NCI-H510A treated with DMSO at 0.1 percent for 48 hours (cell line): ENCODE results near the gene WIZ.
"Not testable (repeated sequence)": the region's sequence is repeated elsewhere in the genome, so short reads cannot be mapped to it uniquely, and the experiment has no call there.

Experiments used
- DNase-seq: peaks from one replicate; lab custom pipeline; 2025; lab: John Stamatoyannopoulos, UW

The WIZ gene, protein sequence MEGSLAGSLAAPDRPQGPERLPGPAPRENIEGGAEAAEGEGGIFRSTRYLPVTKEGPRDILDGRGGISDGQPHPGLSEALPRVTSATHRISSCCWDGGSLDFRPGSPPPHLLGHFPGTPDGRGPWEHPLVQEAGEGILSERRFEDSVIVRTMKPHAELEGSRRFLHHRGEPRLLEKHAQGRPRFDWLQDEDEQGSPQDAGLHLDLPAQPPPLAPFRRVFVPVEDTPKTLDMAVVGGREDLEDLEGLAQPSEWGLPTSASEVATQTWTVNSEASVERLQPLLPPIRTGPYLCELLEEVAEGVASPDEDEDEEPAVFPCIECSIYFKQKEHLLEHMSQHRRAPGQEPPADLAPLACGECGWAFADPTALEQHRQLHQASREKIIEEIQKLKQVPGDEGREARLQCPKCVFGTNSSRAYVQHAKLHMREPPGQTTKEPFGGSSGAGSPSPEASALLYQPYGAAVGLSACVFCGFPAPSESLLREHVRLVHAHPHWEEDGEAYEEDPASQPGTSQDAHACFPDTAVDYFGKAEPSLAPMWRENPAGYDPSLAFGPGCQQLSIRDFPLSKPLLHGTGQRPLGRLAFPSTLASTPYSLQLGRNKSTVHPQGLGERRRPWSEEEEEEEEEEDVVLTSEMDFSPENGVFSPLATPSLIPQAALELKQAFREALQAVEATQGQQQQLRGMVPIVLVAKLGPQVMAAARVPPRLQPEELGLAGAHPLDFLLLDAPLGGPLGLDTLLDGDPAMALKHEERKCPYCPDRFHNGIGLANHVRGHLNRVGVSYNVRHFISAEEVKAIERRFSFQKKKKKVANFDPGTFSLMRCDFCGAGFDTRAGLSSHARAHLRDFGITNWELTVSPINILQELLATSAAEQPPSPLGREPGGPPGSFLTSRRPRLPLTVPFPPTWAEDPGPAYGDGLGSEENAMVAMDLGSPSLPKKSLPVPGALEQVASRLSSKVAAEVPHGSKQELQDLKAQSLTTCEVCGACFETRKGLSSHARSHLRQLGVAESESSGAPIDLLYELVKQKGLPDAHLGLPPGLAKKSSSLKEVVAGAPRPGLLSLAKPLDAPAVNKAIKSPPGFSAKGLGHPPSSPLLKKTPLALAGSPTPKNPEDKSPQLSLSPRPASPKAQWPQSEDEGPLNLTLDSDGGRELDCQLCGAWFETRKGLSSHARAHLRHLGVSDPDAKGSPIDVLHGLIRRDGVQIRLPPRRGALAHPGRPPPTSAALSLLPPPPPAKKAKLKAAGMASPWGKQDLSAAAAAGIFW (N-terminal part only)

DNA sequence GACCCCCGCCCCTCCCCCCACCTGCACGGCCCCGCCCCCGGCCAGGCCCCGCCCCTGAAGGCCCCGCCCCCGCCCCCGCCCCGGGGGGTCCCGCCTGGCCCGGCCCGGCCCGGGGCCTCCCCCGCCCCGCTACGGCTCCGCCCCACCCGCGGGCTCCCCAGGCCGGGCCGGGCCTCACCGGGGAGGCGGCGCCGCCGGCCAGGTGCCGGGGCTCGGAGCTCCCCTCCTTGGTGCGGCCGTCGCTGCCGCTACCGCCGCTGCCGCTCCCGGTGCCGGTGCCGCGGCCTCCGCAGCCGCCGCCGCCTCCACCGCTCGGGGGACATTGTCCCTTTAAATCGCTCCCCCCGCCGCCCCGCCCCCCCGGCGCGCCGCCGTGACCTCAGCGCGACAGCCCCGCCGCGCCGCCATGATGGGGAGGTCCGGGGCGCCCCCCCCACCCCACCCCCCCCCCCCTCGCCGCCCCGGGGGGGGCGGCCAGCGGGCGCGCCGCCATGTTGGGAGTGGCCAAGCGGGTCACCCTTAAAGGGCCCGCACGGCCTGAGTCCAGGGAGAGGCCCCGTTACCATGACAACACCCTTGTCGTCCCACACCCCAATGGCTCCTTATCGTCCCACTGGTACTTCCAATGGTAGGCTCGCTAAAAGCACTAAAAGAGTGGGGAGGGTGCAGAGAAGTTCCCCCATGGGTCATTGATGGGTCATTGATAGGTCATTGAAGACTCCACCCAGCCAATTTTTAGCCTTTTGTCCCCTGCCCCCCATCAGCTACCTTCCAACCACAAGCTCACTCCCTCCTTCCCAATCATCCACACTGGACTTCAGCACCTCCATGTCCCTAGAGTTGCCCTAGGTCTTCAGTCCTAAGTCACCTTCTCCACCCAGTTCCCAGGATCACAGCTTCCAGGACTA, at the start of gene WIZ:
WIZ (minus strand) TSS at position 337 of the 908 bp plus-strand sequence. CDS start 1,649 bp downstream, outside the sequence.
- peak; percentile 52 for DNase-seq

DNA sequence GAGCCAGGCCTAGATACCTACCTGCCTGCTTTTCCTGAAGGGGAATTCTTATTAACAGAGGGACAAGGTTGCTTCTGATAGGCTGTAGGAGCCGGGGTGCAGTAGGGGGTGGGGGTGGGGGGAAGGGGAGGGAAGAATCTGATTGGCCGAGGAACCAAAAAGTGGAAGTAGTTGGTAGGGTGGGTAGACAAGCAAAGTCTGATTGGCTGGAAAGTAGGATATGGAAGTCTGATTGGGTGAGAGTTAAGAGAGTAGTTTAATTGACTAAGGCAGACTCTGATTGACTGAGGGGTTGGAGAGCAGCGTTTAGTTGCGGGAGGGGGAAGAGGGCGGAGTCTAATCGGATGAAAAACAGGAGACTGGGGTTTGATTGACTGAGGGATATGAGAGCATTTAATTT, 49.2 kb upstream of the WIZ start:
- no peak for DNase-seq

GRCh38 chr19:15498156-15498858, 48.6 kb upstream of the WIZ start:
- DNase-seq, result no peak

DNA sequence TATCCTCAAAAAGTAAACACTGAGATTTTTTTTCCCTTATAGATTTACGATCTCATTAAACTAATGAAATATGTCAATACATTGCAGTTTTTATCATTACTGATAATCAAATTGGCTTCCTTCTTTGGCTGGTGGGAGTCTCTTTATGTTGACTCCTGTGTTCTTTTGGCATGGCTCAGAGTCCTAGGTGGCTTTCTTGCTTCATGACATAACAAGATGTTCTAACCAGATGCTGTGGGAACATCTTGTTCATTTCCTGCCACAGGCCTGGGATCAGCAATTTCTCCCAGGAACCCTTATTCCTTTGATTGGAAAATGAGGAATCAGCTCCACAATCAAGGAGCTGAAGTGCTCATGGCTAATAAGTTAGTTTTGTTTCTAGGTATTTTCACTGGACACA, 45.4 kb upstream of the WIZ start:
- DNase-seq, result no peak

GRCh38 chr19:15488489-15489226, 38.9 kb upstream of the WIZ start:
- DNase-seq, result no peak

DNA sequence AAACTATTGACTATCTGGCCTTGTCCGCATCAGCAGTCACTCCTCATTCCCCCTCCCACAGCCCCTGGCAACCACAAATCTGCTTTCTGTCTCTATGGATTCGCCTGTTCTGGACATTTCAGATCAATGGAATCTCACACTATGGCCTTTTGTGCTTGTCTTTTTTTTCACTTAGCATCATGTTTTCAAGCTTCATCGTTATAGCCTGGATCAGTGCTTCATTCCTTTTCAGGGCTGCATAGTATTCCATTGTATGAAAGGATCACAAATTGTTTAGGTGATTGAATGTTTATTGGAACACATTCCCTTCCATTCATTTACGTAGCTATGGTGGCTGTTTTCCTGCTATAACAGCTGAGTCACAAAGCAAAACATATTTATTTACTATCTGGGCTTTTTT, 37.3 kb upstream of the WIZ start:
- DNase-seq, result no peak

DNA sequence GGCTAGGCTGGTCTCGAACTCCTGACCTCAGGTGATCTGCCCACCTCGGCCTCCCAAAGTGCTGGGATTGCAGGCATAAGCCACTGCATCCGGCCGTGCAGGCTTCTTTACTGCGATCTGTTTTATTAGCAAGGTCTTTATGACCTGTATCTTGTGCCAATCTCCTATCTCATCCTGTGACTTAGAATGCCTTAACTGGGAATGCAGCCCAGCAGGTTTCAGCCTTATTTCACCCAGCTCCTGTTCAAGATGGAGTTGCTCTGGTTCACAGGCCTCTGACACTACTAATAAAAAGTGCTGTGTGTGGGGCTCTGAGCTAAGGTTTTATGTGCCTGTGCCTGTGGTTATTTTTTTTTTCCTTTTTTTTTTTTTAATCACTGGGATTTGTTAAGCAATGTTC, 36.0 kb upstream of the WIZ start:
- DNase-seq, result not testable (repeated sequence)

DNA sequence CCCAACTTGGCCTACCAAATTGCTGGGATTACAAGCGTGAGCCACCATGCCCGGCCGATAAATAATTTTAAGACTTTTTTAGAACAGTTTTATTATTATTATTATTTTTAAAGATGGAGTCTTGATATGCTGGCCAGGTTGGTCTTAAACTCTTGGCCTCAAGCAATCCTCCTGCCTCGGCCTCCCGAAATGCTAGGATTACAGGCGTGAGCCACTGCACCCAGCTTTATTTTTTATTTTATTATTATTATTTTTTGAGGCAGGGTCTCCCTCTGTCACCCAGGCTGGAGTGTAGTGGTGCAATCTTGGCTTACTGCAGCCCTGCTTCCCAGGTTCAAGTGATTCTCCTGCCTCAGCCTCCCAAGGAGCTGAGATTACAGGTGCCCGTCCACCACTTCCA, 31.2 kb upstream of the WIZ start:
- not testable (repeated sequence) for DNase-seq

- DNase-seq, result no peak
These were observed 29.9 kb upstream of the WIZ start, which contains the start of gene PGLYRP2 for GRCh38 chr19:15479391-15480345. PGLYRP2 (minus strand) TSS chr19:15479501; CDS start chr19:15479371, 130 bp downstream.

- DNase-seq, result no peak
These were observed 26.6 kb upstream of the WIZ start for GRCh38 chr19:15476325-15476724.

- DNase-seq, result no peak
These were observed 25.9 kb upstream of the WIZ start for GRCh38 chr19:15475611-15476010.

- DNase-seq, result no peak
These were observed 25.4 kb upstream of the WIZ start for GRCh38 chr19:15475169-15475568.

DNA sequence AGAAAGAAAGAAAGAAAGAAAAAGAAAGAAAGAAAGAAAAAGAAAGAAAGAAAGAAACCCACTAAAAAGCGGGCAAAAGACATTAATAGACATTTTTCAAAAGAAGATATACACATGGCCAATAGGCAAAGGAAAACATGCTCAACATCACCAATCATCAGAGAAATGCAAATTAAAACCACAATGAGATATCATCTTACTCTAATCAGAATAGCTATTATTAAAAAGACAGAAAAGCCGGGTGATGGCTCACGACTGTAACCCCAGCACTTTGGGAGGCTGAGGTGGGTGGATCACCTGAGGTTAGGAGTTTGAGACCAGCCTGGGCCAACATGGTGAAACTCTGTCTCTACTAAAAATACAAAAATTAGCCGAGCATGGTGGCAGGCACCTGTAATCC, 24.1 kb upstream of the WIZ start:
- not testable (repeated sequence) for DNase-seq

- DNase-seq, result no peak
These were observed 21.9 kb upstream of the WIZ start for GRCh38 chr19:15471639-15472101.

DNA sequence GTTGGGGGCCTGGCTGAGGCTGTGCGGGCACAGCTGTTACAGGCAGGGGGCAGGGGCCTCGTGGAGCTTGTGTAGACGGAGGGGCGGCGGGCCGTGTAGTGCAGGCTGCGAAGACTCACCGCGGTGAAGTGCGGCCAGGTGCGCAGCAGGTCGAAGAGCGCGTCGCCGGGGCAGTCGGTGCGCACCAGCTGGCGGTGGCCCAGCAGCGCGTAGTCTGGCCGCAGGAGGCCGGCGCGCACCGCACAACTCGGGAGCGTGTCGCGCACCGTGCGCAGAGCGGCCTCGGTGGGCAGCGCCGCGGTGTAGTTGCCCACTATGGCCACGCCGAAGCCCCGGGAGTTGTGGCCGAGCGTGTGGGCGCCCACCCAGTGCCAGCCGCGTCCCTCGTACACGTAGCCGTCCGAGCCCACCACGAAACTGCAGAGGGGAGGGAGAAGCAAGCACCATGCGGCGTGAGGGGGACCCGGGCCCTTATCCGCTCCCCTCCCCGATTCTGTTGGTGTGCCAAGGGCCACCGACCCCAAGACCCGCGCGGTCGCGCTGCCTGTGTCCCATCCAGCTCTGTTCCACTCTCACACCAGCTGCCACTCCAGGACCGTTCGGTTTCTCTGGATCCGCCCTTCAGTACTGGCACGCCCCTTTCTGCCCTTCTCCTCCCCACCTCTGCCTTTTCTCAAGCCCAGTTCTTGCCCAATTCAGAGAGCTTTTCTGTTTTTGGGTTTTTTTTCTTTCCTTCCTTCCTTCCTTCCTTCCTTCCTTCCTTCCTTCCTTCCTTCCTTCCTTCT, 19.9 kb upstream of the WIZ start:
- DNase-seq, result no peak

GRCh38 chr19:15468675-15469512, 19.1 kb upstream of the WIZ start:
- no peak for DNase-seq
